Liver (tissue), 3 donors: ENCODE measurements around the gene ZNF777.

Experiments
- EGR1 ChIP-seq, 2 donors: IDR thresholded peaks; 2 replicates each; pipeline ENCODE4 v1.6.1; 2016 to 2018; ENCODE audit warnings: antibody characterized with exemption in 2 of 2, low read depth in 2 of 2
- FOXA1 ChIP-seq: IDR thresholded peaks from 2 replicates; pipeline ENCODE4 v1.6.1; 2016; ENCODE audit warnings: antibody characterized with exemption
- RAD21 ChIP-seq, 2 donors: IDR thresholded peaks; 2 replicates each; pipeline ENCODE4 v1.6.1; 2016; ENCODE audit warnings: antibody characterized with exemption in 2 of 2, mild to moderate bottlenecking in 2 of 2
- SP1 ChIP-seq: IDR thresholded peaks from 2 replicates; pipeline ENCODE4 v1.6.1; 2018; ENCODE audit warnings: antibody characterized with exemption, mild to moderate bottlenecking
- TAF1 ChIP-seq: conservative IDR thresholded peaks from 2 replicates; pipeline ENCODE4 v1.6.1; 2016; ENCODE audit warnings: antibody characterized with exemption, mild to moderate bottlenecking
- ZBTB33 ChIP-seq: IDR thresholded peaks from 2 replicates; pipeline ENCODE4 v1.6.1; 2016; ENCODE audit warnings: antibody characterized with exemption
- TF ChIP-seq, protein P1 (sequence below): fragments of 150-350 bp; IDR thresholded peaks from 2 replicates; pipeline ENCODE4 v1.5.1; 2017; ENCODE audit warnings: improper control_type of control experiment, low read depth, low read length; ENCODE audit not compliant: missing input control
- TF ChIP-seq, protein P2 (sequence below): IDR thresholded peaks from 2 replicates; pipeline ENCODE4 v1.6.1; 2016; ENCODE audit warnings: antibody characterized with exemption, mild to moderate bottlenecking
- donor health status: healthy.
- donor health status: healthy.

GRCh38 chr7:149423449-149424110, 37.3 kb downstream of the ZNF777 start:
- TF ChIP-seq, protein P1, sequence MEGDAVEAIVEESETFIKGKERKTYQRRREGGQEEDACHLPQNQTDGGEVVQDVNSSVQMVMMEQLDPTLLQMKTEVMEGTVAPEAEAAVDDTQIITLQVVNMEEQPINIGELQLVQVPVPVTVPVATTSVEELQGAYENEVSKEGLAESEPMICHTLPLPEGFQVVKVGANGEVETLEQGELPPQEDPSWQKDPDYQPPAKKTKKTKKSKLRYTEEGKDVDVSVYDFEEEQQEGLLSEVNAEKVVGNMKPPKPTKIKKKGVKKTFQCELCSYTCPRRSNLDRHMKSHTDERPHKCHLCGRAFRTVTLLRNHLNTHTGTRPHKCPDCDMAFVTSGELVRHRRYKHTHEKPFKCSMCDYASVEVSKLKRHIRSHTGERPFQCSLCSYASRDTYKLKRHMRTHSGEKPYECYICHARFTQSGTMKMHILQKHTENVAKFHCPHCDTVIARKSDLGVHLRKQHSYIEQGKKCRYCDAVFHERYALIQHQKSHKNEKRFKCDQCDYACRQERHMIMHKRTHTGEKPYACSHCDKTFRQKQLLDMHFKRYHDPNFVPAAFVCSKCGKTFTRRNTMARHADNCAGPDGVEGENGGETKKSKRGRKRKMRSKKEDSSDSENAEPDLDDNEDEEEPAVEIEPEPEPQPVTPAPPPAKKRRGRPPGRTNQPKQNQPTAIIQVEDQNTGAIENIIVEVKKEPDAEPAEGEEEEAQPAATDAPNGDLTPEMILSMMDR: no peak
- TF ChIP-seq RAD21 (IDR thresholded peaks at IDR 0.05) (no peak), TAF1 (no peak), EGR1 (IDR thresholded peaks at IDR 0.05; ENCODE audit: low read depth in 2 of 2) (no peak), ZBTB33 (no peak), FOXA1 (no peak), SP1 (no peak)
- TF ChIP-seq, protein P2, sequence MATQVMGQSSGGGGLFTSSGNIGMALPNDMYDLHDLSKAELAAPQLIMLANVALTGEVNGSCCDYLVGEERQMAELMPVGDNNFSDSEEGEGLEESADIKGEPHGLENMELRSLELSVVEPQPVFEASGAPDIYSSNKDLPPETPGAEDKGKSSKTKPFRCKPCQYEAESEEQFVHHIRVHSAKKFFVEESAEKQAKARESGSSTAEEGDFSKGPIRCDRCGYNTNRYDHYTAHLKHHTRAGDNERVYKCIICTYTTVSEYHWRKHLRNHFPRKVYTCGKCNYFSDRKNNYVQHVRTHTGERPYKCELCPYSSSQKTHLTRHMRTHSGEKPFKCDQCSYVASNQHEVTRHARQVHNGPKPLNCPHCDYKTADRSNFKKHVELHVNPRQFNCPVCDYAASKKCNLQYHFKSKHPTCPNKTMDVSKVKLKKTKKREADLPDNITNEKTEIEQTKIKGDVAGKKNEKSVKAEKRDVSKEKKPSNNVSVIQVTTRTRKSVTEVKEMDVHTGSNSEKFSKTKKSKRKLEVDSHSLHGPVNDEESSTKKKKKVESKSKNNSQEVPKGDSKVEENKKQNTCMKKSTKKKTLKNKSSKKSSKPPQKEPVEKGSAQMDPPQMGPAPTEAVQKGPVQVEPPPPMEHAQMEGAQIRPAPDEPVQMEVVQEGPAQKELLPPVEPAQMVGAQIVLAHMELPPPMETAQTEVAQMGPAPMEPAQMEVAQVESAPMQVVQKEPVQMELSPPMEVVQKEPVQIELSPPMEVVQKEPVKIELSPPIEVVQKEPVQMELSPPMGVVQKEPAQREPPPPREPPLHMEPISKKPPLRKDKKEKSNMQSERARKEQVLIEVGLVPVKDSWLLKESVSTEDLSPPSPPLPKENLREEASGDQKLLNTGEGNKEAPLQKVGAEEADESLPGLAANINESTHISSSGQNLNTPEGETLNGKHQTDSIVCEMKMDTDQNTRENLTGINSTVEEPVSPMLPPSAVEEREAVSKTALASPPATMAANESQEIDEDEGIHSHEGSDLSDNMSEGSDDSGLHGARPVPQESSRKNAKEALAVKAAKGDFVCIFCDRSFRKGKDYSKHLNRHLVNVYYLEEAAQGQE: no peak
